Measurements from ENCODE around the gene CBLL1. TPM values are rescaled to one million over a fixed set of nuclear protein-coding genes. Genes with fewer than 3 reads are reported as not detected.

The CBLL1 gene
- total and polyA plus RNA-seq, 2 experiments from 2014 or later, result 11.9 to 38.2 TPM

DNA sequence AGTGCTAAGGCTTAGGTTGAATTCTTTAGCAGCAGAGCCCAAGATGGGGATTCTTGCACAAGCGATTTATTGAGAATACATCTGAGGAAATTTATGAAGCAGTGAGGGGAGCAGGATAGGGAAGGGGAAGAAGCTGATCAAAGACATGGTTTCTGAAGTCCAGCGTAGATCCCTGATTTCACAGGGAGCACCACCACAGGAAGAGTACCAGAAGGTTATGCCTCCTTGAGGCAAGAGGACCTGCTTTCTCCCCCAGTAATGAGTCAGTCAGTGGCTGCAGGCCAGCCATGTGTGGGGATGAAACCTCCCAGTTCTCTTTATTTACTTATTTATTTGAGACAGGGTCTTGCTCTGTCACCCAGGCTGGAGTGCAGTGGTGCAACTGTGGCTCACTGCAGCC lies 35.0 kb upstream of the CBLL1 start:
- no peaks in the 10 kb centered on the region for H3K27me3 ChIP-seq (replicated peaks; ENCODE audit: insufficient read depth)
- H2AFZ ChIP-seq, result no peak overlapping the region
- WGBS, 2 experiments (ENCODE audit: low coverage in 1 of 2, low lambda C conversion rate in 2 of 2, missing lambda C conversion rate in 2 of 2), result 88 to 94% methylated on average over 2 of the region's 2 CpGs
- peaks cover 11% of the 10 kb centered on the region for H3F3A ChIP-seq (ENCODE audit: insufficient read depth)
- no peaks in the 10 kb centered on the region for H4K20me1 ChIP-seq (ENCODE audit: insufficient read depth)
- H3K9ac ChIP-seq, result no peak overlapping the region
- H3K36me3 ChIP-seq (ENCODE audit: low read depth), result no peaks in the 10 kb centered on the region
- TF ChIP-seq EZH2phosphoT487 (IDR thresholded peaks at IDR 0.05; ENCODE audit: insufficient read depth, low read depth) (no peak), EZH2 (IDR thresholded peaks at IDR 0.05; ENCODE audit: insufficient read depth, poor library complexity, severe bottlenecking) (no peak)
- no peak overlapping the region for H3K4me2 ChIP-seq (ENCODE audit: unreplicated experiment)
- no peaks in the 10 kb centered on the region for H3K9me3 ChIP-seq (ENCODE audit: low read depth)
- no peaks in the 10 kb centered on the region for H3K79me2 ChIP-seq (ENCODE audit: insufficient read depth)
- no peaks in the 10 kb centered on the region for H3K9me2 ChIP-seq (ENCODE audit: insufficient read depth)
- H3K4me3 ChIP-seq, result no peak overlapping the region
- in situ Hi-C loops (cut with MboI), result no loop called here
- H3K27ac ChIP-seq, result no peak overlapping the region
- peaks cover 7% of the 10 kb centered on the region for H3K4me1 ChIP-seq (ENCODE audit: insufficient read depth)
- no peak for DNase-seq

- peaks cover 11% of the 10 kb centered on the region for H3F3A ChIP-seq (ENCODE audit: insufficient read depth)
- H3K36me3 ChIP-seq (ENCODE audit: low read depth), result no peaks in the 10 kb centered on the region
- DNase-seq, result peak; percentile 74
- no peaks in the 10 kb centered on the region for H3K9me3 ChIP-seq (ENCODE audit: low read depth)
- H3K9ac ChIP-seq, result no peak overlapping the region
- H3K9me2 ChIP-seq (ENCODE audit: insufficient read depth), result no peaks in the 10 kb centered on the region
- H3K27ac ChIP-seq, result no peak overlapping the region
- 36 to 50% methylated on average over 1 of the region's 1 CpG for WGBS, 2 experiments (ENCODE audit: low coverage in 1 of 2, low lambda C conversion rate in 2 of 2, missing lambda C conversion rate in 2 of 2)
- peaks cover 7% of the 10 kb centered on the region for H3K4me1 ChIP-seq (ENCODE audit: insufficient read depth)
- no peaks in the 10 kb centered on the region for H3K27me3 ChIP-seq (replicated peaks; ENCODE audit: insufficient read depth)
- no peak overlapping the region for H3K4me3 ChIP-seq
- no peaks in the 10 kb centered on the region for H3K79me2 ChIP-seq (ENCODE audit: insufficient read depth)
- H3K4me2 ChIP-seq (ENCODE audit: unreplicated experiment), result peak overlapping the region; percentile 57
- no peak for TF ChIP-seq EZH2phosphoT487 (IDR thresholded peaks at IDR 0.05; ENCODE audit: insufficient read depth, low read depth)
- no peak for TF ChIP-seq EZH2 (IDR thresholded peaks at IDR 0.05; ENCODE audit: insufficient read depth, poor library complexity, severe bottlenecking)
- no peaks in the 10 kb centered on the region for H4K20me1 ChIP-seq (ENCODE audit: insufficient read depth)
- H2AFZ ChIP-seq, result no peak overlapping the region
- in situ Hi-C loops (cut with MboI), result no loop called here
Observed at GRCh38 chr7:107711301-107711700, 32.6 kb upstream of the CBLL1 start.

DNA sequence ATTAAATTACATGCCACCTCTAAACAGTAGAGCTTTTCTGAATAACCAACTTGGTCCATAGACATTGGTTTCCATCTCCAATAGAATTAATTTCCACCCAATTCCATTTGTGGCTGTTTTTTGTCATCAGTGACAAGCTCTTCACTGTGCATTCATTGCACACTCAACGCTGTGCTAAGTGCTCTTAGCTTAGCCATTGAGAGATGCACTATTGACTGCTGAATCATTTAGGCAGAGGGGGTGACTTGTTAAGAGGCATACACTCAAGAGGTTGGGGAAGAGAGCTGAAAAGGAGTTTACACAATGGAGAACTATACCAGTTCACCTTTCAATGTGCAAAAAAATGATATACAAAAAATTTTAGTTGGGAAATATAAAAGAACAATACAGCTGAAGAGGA lies 31.9 kb upstream of the CBLL1 start:
- Histone ChIP-seq H3K4me2 (ENCODE audit: unreplicated experiment) (no peak overlapping the region), H3K9me3 (ENCODE audit: low read depth) (no peaks in the 10 kb centered on the region), H4K20me1 (ENCODE audit: insufficient read depth) (no peaks in the 10 kb centered on the region), H3K79me2 (ENCODE audit: insufficient read depth) (no peaks in the 10 kb centered on the region), H3K4me3 (no peak overlapping the region), H3F3A (ENCODE audit: insufficient read depth) (peaks cover 11% of the 10 kb centered on the region), H3K4me1 (ENCODE audit: insufficient read depth) (peaks cover 7% of the 10 kb centered on the region), H3K27ac (no peak overlapping the region), H2AFZ (no peak overlapping the region), H3K36me3 (ENCODE audit: low read depth) (no peaks in the 10 kb centered on the region), H3K9ac (no peak overlapping the region), H3K9me2 (ENCODE audit: insufficient read depth) (no peaks in the 10 kb centered on the region), H3K27me3 (replicated peaks; ENCODE audit: insufficient read depth) (no peaks in the 10 kb centered on the region)
- no peak for DNase-seq
- TF ChIP-seq EZH2 (IDR thresholded peaks at IDR 0.05; ENCODE audit: insufficient read depth, poor library complexity, severe bottlenecking) (no peak), EZH2phosphoT487 (IDR thresholded peaks at IDR 0.05; ENCODE audit: insufficient read depth, low read depth) (no peak)
- WGBS, 2 experiments (ENCODE audit: low coverage in 1 of 2, low lambda C conversion rate in 2 of 2, missing lambda C conversion rate in 2 of 2), result 91 to 97% methylated on average over 1 of the region's 1 CpG
- in situ Hi-C loops (cut with MboI), result no loop called here

- H3K9me3 ChIP-seq (ENCODE audit: low read depth), result no peaks in the 10 kb centered on the region
- no peak overlapping the region for H3K9ac ChIP-seq
- TF ChIP-seq EZH2 (IDR thresholded peaks at IDR 0.05; ENCODE audit: insufficient read depth, poor library complexity, severe bottlenecking), result no peak
- TF ChIP-seq EZH2phosphoT487 (IDR thresholded peaks at IDR 0.05; ENCODE audit: insufficient read depth, low read depth), result no peak
- H3F3A ChIP-seq (ENCODE audit: insufficient read depth), result peaks cover 11% of the 10 kb centered on the region
- no peaks in the 10 kb centered on the region for H3K36me3 ChIP-seq (ENCODE audit: low read depth)
- no peaks in the 10 kb centered on the region for H3K79me2 ChIP-seq (ENCODE audit: insufficient read depth)
- H3K4me1 ChIP-seq (ENCODE audit: insufficient read depth), result peaks cover 7% of the 10 kb centered on the region
- 88 to 89% methylated on average over 1 of the region's 1 CpG for WGBS, 2 experiments (ENCODE audit: low coverage in 1 of 2, low lambda C conversion rate in 2 of 2, missing lambda C conversion rate in 2 of 2)
- no peaks in the 10 kb centered on the region for H4K20me1 ChIP-seq (ENCODE audit: insufficient read depth)
- no peaks in the 10 kb centered on the region for H3K9me2 ChIP-seq (ENCODE audit: insufficient read depth)
- H2AFZ ChIP-seq, result no peak overlapping the region
- H3K27me3 ChIP-seq (replicated peaks; ENCODE audit: insufficient read depth), result no peaks in the 10 kb centered on the region
- no peak overlapping the region for H3K27ac ChIP-seq
- no peak for DNase-seq
- in situ Hi-C loops (cut with MboI), result no loop called here
- no peak overlapping the region for H3K4me2 ChIP-seq (ENCODE audit: unreplicated experiment)
- no peak overlapping the region for H3K4me3 ChIP-seq
Observed at GRCh38 chr7:107712896-107713295, 31.0 kb upstream of the CBLL1 start.

GRCh38 chr7:107715531-107715930 lies 28.4 kb upstream of the CBLL1 start:
- 79 to 81% methylated on average over 6 of the region's 6 CpGs for WGBS, 2 experiments (ENCODE audit: low coverage in 1 of 2, low lambda C conversion rate in 2 of 2, missing lambda C conversion rate in 2 of 2)
- no peaks in the 10 kb centered on the region for H3K27me3 ChIP-seq (replicated peaks; ENCODE audit: insufficient read depth)
- H4K20me1 ChIP-seq (ENCODE audit: insufficient read depth), result no peaks in the 10 kb centered on the region
- in situ Hi-C loops (cut with MboI), result no loop called here
- H3K9ac ChIP-seq, result no peak overlapping the region
- H3K4me3 ChIP-seq, result no peak overlapping the region
- DNase-seq, result no peak
- no peak overlapping the region for H3K27ac ChIP-seq
- H3F3A ChIP-seq (ENCODE audit: insufficient read depth), result peaks cover 8% of the 10 kb centered on the region
- H3K9me2 ChIP-seq (ENCODE audit: insufficient read depth), result no peaks in the 10 kb centered on the region
- no peaks in the 10 kb centered on the region for H3K9me3 ChIP-seq (ENCODE audit: low read depth)
- no peak overlapping the region for H3K4me2 ChIP-seq (ENCODE audit: unreplicated experiment)
- TF ChIP-seq EZH2phosphoT487 (IDR thresholded peaks at IDR 0.05; ENCODE audit: insufficient read depth, low read depth) (no peak), EZH2 (IDR thresholded peaks at IDR 0.05; ENCODE audit: insufficient read depth, poor library complexity, severe bottlenecking) (no peak)
- H2AFZ ChIP-seq, result no peak overlapping the region
- H3K36me3 ChIP-seq (ENCODE audit: low read depth), result no peaks in the 10 kb centered on the region
- H3K79me2 ChIP-seq (ENCODE audit: insufficient read depth), result no peaks in the 10 kb centered on the region
- peaks cover 9% of the 10 kb centered on the region for H3K4me1 ChIP-seq (ENCODE audit: insufficient read depth)
